Renal cortex interstitium (tissue), 11 donors: Measurements from ENCODE around the gene TECPR2. TPM values are rescaled to one million over a fixed set of nuclear protein-coding genes. Genes with fewer than 3 reads are reported as not detected.

Experiments
- DNase-seq, 11 donors: peaks; one replicate each; pipeline ENCODE4 v3.0.0-alpha.2; 2013; ENCODE audit warnings: low read depth in 9 of 11, low spot score in 4 of 11; ENCODE audit errors: extremely low read depth in 1 of 11
- polyA plus RNA-seq, 3 donors: library from polyadenylated mRNA; unstranded; fragments of 120-200 nt; gene quantifications; one replicate each; pipeline ENCODE4 v1.2.1, GENCODE V29; 2013; ENCODE audit not compliant: insufficient read length in 3 of 3

Gene TECPR2
- polyA plus RNA-seq, 3 donors, result 14.7 to 19.6 (median 16.8) TPM

DNA sequence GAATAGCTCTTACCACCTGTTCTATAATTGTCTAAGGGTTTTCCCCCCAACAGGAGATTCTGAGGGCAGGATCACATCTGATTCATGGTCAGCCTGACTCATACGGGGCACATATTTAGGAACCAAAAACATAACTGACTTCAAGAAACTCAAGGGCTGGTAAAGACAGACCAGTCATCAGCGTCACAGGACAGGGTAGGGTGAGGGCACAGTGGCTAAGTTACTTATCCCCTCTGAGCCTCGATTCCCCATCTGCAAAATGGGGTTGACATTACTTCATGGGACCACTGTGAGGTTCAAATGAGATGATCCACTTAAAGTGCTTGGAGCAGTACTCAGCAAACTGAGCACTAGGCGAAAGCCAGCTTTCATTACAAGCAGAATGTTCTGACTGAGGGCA is 657 bp upstream of the TECPR2 start:
- peak in 1 of 11 donors; percentile 2 for DNase-seq

DNA sequence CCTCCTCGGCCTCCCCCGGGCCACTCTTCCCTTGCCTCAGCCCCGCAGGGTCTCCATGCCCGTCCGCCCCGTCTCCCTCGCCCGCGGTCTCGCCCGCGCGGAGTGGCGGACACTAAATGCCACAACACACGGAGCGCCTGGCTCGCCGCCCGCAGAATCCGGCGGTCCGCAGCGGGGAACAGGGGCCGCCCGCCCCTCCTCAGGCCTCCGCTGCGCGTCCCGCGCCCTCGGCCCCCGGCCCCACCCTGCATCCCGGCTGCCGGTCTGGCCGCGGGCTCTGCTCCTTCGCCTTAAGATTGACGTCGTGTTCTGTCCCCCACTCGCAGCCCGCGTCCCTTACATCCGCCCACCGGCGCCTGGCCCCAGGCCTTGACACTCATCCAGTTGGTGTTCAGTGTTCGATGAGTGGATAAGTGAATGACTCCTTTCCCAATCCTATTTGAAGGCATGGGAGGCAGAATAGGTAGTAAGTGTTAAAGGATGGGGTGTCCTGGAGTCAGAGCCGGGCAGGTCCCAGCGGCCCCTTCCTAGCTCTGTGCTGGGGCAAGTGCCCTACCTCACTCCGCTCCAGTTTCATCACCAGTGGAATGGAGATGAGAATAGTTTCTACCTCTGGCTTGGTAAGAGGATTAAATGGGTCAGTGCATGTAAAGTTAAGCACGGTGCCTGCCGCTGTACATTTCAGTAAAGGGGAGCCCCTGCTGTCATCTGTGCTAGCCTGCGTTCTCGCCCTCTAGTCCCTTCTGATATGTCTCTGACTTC is 622 bp downstream of the TECPR2 start:
- peak in 4 of 11 donors; percentile 4 to 25 (median 14) for DNase-seq

DNA sequence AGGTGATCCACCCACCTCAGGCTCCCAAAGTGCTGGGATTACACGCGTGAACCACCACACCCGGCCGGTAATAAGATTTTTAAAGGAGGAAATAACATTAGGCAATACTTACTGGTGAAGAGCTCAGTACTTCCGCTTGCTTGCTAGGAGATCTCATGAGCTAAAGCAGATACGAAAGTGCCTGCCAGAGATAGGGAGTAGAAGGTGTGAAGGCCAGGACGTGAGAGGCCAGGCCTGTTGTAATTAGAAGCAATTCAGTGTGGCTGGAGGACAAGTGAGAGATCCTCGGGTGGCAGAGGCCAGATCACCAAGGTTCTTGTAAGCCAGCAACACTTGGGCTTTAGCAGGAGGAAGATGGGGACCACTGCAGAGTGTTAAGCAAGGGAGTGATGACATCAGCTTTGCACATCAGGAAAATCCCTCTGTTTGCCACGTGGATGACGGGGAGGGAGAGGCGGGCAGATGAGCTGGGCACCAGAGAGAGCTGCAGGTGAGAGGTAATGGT is 7.6 kb downstream of the TECPR2 start:
- no peak for DNase-seq

DNA sequence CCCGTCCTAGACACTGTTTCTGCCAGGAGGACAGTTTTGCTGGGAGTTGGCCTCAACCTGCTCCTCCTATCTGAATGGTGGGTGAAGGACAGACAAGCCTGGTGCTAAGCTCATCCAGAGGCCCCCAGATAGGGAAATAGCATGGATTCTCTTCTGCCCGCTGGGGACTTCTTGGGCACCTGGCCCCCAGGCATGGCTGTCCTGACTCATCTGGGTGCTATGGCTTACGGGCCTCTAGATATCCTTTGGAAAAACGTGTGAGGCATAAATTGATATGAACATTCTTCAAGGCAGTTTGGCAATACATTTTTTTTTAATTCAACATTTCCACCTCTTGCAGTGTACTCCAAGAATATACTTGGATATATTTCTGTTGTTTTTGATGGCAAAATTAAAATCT is 8.6 kb downstream of the TECPR2 start:
- no peak for DNase-seq

DNA sequence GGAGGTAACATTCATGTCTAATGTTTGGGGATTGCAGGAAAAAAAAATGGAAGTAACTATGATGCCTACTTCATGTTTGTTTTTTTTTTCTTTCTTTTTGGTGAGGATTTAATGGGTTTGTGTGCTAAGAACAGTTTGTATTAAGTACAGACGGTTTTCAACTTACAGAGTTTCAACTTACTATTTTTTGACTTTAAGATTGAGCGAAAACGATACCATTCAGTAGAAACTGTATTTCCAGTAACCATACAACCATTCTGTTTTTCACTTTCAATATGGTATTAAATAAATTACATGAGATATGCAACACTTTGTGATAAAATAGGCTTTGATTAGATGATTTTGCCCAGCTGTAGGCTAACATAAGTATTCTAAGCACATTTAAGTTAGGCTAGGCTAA is 10.4 kb downstream of the TECPR2 start:
- no peak for DNase-seq

DNA sequence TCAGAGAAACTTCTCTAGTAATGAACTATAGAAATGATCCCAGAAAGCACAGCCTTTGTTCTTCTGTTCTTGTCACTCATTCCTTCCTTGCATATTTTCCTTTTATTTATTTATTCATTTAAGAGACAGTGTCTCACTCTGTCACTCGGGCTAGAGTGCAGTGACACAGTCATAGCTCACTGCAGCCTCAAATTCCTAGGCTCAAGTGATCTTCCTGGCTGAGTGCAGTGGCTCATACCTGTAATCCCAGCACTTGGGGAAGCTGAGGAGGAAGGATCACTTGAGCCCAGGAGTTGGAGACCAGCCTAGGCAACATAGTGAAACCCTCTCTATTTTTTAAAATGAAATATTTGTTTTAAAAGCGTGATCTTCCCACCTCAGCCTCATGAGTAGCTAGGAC is 11.5 kb downstream of the TECPR2 start:
- no peak for DNase-seq

DNA sequence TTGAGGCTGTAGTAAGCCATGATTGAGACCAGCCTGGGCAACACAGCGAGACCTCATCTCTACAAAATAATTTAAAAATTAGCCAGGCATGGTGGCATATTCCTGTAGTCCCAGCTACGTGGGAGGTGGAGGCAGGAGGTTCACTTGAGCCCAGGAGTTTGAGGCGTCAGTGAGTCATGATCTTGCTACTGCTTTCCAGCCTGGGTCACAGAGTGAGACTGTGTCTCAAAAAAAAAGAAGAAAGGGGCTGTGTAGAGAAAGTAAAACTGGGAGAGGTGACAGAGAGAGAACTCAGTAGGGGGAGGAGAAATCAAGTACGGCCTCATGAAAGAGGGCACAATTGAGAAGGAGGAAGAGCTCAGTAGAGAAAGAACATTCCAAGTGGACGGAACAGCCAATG is 12.4 kb downstream of the TECPR2 start:
- no peak for DNase-seq

DNA sequence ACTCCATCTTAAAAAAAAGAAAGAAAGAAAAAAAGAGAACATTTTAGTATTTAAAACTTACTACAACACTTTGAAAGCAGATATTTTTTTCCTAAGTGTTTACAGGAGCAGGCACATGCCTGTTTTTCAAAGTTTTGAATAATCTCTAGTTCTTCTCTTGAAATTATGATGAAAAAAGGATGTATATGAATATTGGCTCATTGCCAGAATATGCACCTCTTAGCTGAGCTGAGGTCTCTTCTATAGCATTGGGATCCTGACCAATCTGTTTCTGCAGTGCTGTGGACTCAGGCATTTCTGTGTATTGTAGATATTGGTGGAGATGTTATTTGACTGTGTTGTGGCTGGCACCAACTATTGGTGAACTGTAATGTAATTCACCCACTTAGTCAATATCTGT is 15.0 kb downstream of the TECPR2 start:
- no peak for DNase-seq

DNA sequence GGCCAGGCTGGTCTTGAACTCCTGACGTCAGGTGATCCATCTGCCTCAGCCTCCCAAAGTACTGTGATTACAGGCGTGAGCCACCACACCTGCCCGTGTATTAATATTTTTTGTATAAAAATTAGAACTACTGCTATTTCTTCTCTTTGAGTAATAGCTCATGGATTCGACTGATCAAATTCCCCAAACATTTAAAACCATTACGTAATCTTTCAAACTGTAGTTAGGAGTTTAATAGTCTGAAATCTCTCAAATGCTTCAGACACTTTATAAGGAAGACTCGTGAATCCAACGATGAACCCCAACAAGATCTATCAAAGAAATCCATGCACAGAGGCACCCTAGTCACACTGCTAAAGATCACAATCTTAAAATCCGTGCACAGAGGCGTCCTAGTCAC is 16.1 kb downstream of the TECPR2 start:
- no peak for DNase-seq

DNA sequence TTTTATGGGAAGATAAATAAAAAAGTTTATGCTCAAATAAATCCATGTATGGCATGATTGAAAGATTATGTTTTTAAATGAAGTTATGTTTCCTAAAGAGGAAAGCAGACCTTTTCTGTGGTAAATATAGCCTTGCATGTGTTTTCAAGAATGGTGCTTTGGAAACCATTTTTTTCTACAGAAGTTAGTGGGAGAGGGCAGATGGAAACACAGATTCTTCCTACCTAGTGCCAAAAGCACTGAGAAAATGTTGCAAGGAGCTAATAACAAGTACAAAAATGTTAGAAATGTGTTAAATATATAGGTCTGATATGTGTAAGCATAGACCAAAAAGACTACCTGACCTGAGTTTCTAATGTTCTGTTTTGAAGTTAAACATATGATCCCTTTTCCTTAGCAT is 24.3 kb downstream of the TECPR2 start:
- DNase-seq, result no peak

DNA sequence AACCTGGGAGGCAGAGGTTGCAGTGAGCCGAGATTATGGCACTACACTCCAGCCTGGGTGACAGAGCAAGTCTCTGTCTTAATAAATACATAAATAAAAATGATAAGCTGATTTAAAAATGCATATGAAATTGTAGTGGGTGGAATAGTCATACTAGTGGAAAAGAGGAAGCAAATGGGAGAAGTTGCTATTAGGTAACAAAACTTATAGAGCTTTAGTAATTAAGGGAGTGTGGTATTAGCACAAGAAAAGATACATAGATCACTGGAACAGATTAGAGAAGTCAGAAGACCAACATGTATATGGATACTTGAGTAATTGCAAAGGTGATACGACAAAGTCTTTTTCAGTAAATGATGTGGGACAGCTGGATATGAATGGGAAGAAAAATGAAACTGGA is 26.5 kb downstream of the TECPR2 start:
- DNase-seq, result no peak

DNA sequence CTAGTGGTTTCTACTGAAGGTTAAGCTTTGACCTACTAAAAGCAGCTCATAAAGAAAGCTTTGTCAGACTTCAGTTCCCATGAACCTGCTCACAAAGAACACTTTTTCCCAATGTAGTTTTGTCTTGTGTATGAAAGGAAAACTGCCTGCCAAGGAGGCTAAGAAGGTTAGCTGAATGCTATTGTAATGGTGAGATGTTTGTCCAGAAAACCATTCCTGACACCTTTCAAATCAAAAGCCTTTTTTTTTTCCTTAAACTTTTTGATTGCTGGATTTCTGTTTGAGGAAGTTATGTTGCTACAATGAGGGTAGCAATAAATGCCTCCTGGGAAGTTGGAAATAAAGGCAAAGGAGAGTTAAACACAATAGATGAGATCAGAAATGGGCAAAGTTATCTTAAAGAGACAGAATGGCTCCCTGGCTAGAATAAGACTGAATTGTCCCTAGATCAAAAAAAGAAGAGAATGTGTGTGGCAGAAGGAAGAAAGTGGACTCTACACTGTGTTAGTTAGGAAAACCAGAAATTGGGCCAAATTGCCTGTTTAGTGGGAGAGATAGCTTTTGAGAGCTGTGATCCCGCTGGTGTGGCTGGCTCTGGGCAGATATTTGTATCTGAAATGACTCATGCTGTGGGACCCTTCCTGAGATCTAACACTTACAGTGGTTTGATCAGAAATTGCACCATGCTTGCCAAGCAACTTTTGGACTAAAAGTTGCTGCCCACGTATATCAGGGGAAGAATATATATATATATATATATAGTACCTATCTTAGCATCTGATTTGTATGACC is 27.5 kb downstream of the TECPR2 start:
- DNase-seq, result no peak

DNA sequence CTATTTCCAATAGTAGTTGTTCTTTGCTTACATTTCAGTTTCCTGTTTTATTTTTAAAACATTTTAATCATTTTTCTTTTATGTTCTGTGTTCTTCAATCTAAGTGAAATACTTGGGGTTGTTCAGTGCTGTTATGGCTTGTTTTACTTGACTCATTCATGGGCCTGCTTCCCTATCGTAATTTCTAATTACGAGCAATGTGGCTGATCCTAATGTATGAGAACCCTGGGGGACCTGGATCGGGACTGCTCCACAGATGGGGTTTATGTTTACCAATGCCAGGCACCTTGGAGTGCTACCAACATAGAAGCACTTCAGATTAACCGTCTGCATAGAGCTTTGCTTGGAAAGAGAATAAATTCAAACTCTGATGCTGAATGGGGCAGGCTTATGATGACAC is 29.8 kb downstream of the TECPR2 start:
- no peak for DNase-seq

DNA sequence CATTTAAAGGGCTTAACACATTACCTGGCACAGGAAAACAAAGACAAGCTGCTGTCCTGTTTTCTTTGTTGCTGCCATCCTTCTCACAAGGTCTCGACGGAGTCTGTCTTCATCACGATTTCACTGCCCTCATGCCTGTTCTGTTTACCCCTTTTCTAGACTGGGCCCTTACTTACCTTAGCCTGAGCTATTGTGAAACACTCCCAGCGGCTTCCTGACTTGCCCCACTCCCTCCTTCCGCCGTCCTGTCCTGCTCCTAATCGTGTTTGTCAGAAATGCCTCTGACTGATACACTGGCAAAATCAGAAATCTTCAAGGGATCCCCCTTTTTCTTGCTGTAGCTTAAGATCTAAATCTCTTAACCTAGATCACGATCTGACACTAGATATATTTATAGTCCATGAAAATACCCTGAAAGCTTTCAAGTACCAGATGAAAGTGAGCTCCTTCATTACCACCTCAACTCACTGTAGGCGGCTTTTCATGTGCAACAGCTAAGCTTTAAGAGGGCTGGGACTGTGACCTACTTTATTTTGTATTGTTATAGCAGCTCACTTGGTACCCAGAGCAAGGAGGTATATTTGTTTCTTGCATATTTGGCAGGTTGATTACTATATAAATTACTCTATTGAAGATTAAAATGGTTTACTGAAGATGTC is 32.1 kb downstream of the TECPR2 start:
- DNase-seq, result no peak

DNA sequence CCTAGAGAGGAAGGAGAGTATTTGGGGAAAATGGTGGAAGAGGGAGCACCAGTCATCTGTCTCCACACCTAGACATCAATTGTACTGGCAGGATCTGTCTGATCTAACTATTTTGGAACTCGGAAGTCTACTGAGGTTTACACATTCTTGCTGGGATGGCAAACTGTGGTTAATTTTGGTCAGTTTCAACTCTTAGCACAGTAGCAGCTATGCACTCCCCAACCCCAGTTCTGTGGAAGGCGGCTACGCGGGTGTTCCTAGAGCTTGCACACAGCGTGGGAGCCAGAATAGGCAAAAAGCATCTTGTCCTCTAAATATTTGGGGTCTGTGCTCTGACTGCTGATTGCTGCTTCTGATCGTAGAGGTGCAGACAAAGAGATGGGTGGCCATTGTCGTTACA is 33.8 kb downstream of the TECPR2 start:
- DNase-seq, result no peak

DNA sequence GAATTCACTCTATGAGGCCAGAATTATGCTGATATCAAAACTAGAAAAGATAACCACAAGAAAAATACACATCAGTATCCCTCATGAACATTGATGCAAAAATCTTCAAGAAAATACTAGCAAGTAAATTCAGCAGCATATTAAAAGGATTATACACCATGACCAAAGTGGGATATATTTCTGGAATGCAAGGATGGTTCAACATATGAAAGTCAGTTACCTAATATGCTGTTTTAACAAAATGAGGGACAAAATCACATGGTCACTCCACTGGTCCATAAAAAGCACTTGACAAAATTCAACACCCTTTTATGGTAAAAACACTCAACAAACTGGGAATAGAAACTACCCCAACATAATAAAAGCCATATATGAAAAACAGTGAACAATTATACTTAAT is 40.3 kb downstream of the TECPR2 start:
- no peak for DNase-seq

DNA sequence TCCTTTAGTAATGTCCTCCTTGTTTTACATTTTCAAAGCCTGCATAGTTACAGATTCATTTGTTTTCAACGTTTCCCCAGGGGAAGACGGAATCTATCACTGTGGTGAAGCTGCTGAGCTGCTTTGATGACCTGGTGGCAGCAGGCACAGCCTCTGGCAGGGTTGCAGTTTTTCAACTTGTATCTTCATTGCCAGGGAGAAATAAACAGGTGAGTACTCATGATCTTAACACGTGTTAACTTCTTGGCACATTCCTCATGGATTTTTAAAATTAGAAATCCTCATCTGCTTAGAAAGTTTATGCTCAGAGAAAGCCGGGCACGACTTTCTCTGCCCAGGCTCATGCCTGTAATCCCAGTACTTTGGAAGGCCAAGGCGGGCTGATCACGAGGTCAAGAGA is 44.5 kb downstream of the TECPR2 start:
- DNase-seq, result no peak

DNA sequence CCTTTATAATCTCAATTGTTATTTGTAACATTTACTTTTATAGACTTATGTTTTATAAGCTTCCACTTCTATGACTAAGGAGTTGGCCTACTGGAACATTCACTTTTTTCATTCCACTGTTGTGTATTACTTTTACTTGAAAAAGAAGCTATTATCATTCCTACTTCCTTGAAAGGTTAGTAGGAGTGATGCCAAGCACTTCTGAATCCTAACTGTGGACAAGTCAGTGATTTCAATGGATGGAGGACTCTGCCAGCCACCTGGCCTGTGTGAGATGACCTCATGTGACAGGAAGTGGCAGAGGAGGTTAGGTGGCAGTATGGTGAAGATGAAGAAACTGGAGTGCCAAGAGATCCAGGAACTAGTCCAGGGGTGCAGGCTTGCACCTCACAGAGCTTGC is 46.0 kb downstream of the TECPR2 start:
- DNase-seq, result no peak

DNA sequence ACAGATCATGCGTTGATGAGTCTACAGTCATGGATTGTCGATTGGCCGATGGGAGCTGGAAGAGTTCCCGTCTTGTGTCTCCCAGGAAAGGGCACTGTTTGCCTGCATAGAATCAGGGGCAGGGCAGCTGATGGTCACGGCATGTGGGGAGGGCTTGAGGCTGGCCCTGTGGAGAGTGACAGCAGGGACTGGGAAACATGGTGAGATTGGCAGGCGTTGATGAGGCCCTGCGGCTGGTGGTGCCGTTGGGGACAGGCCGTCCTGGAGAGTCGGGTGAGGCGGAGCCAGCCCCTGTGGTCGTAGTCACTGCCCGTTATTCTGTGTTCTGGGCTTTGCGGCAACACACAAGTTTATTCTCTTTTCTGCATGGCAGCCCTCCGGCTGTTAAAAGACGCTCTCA is 52.9 kb downstream of the TECPR2 start:
- no peak for DNase-seq

DNA sequence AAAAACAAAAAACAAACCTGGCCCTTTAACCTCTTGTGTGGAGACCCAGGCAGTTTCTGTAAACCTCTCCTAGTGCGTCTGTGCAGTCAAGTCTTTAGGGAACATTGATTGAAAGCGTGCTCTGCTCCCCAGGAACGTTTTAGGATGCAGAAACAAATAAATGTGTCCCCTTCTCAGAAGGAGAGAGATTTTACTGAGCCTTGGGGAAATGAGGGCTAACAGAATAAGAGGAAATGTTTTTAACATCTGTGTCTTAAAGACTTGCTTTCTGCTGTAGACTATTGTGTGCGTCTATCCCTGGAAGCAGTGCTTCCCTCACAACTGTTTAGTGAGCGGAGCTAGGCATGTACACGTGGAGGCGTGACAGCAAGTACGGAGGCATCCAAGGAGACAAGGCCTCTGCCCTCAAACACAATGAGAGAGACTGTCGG is 54.3 kb downstream of the TECPR2 start:
- peak in 2 of 11 donors; percentile 30 to 35 for DNase-seq
